ENCODE data around the gene SEPTIN10. TPM values are rescaled to one million over a fixed set of nuclear protein-coding genes. Genes with fewer than 3 reads are reported as not detected.
A peak's percentile ranks its signal among the peaks of the same experiment; 100 is the strongest.

The SEPTIN10 gene
- total RNA-seq, 1 donor from 2014 or later = 83.7 TPM

DNA sequence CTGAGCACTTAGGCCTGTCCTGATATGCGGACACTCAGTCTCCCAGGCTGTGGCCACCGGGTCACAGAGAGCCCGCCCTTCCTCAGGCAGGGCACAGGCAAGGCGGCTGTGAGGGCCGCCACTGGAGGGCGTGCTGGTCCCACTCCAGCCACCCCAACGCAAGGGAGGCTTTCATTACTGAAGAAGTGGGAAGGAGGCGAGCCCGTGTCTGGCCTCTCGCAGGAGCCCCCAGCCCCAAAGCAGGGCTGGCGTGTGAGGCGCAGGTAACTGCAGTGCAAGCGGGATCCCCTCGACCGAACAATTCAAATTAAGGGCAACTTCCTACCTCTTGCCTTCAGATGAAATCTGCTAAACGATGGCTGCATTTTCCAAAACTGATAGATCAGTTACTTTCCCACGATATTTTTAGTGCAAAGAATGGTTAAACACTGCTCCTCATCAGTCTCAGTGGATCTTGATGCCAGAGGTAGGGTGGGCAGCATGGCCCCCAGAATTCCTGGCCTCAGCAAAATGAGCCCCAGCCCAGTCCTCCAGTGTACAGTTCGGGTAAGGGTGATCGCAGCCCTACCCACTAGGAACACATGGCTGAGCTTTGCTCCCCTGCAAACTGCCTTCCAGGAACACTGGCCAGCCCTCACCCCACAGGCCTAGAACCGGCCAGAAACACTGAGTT lies 97.2 kb downstream of the SEPTIN10 start:
- Histone ChIP-seq H3K4me1 (no peaks in the 10 kb centered on the region), H3K36me3 (no peaks in the 10 kb centered on the region), H3K27ac (no peak overlapping the region), H3K4me3 (no peak overlapping the region), H3K9me3 (no peaks in the 10 kb centered on the region), H3K27me3 (no peaks in the 10 kb centered on the region)
- TF ChIP-seq, protein P1, sequence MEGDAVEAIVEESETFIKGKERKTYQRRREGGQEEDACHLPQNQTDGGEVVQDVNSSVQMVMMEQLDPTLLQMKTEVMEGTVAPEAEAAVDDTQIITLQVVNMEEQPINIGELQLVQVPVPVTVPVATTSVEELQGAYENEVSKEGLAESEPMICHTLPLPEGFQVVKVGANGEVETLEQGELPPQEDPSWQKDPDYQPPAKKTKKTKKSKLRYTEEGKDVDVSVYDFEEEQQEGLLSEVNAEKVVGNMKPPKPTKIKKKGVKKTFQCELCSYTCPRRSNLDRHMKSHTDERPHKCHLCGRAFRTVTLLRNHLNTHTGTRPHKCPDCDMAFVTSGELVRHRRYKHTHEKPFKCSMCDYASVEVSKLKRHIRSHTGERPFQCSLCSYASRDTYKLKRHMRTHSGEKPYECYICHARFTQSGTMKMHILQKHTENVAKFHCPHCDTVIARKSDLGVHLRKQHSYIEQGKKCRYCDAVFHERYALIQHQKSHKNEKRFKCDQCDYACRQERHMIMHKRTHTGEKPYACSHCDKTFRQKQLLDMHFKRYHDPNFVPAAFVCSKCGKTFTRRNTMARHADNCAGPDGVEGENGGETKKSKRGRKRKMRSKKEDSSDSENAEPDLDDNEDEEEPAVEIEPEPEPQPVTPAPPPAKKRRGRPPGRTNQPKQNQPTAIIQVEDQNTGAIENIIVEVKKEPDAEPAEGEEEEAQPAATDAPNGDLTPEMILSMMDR (IDR thresholded peaks at IDR 0.05) = peak; percentile 60
- intact Hi-C loops (cut with DNase I) = no loop called here
- peak; percentile 81 for ATAC-seq
- DNase-seq = peak; percentile 73

DNA sequence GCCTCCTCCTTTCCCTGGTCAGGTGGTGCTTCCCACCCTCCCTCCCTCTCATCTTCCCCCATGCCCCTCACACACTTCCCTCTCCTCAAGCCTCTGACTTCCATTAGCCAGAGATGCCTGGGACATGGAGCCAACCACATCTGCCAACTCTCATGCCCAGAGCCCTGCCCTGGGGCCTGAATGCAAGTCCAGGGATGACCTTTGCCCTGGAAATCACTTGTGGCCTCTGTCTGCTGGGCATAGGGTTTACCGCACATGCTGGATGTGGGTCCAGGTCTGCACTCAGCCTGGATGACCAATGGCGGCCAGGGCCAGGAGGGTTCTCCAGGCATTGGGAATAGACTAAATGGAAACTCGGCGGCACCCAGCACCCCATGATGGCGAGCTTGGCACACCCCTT lies 98.9 kb downstream of the SEPTIN10 start:
- DNase-seq = no peak
- peak overlapping the region; percentile 85 for H3K27ac ChIP-seq
- intact Hi-C loops (cut with DNase I) = loop anchor here (5.0 kb wide), 1 partner anchor 388 kb away; the partner anchor contains the start of gene SH3RF3

DNA sequence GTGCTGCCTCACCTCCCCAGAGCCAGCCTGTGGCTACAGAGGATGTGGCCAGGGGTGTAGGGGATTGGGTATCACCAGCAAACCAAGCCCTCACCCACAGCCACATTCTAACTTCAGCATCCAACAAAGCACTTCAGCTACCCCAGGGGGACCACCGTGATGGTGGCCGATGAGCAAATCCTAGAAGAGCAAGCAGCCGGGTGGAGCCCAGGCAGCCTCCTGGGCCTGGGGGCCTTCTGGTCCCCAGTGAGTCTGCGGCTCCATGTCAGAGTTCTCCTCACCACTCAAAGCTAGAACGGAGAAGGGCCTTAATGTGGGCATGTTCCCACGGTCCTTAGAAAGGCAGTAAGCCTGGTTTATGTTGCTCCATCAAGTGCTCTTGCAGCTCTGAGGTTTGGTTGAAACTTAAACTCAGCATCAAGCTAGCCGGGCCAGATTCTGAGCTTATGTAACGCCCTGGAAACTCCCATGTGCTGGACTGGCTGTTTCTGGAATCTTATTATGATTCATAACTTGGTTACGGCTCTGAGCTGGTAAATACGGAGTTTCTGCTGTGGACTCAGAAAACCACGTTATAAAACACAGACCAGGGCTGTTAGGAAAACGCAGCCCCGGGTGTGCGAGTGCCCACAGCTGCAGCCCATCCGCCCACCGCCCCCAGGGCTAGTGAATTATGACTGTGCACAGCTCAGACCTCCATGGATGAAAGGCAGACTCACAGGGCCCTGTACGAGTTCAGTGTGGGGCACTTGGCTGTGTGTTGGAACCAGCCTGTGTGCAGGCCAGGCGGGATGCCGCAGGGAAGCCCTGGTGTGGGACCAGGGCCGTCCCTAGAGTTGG lies 99.8 kb downstream of the SEPTIN10 start:
- ATAC-seq (peak; percentile 38), DNase-seq (no peak)
- intact Hi-C loops (cut with DNase I) = loop anchor here (5.0 kb wide), 1 partner anchor 387 kb away; the partner anchor contains the start of gene SH3RF3
- H3K4me3 ChIP-seq = no peak overlapping the region
- H3K36me3 ChIP-seq = no peaks in the 10 kb centered on the region
- no peaks in the 10 kb centered on the region for H3K9me3 ChIP-seq
- H3K4me1 ChIP-seq = no peaks in the 10 kb centered on the region
- peak overlapping the region; percentile 85 for H3K27ac ChIP-seq
- TF ChIP-seq, protein P1 (IDR thresholded peaks at IDR 0.05) = no peak
- no peaks in the 10 kb centered on the region for H3K27me3 ChIP-seq

More for the DNA sequence above, 98.9 kb downstream of the SEPTIN10 start:
- Histone ChIP-seq H3K9me3 (no peaks in the 10 kb centered on the region), H3K27me3 (no peaks in the 10 kb centered on the region), H3K36me3 (no peaks in the 10 kb centered on the region), H3K4me1 (no peaks in the 10 kb centered on the region), H3K4me3 (no peak overlapping the region)
- TF ChIP-seq, protein P1 (IDR thresholded peaks at IDR 0.05) = no peak
- no peak for ATAC-seq

DNA sequence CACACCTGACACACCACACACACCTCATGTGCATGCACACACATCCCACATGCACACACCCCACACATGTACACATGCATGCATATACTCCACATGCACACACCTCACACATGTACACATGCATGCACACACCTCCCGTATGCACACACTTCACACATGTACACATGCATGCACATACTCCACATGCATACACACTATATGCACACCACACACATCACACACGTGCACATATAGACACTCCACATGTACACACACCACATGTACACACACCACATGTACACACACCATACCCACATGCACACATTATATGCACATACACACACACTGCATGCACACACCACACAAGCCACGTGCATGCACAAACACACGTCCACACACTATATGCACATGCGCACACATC lies 100.5 kb downstream of the SEPTIN10 start:
- TF ChIP-seq, protein P1 (IDR thresholded peaks at IDR 0.05) = no peak
- no peaks in the 10 kb centered on the region for H3K27me3 ChIP-seq
- no peak overlapping the region for H3K4me3 ChIP-seq
- no peak overlapping the region for H3K27ac ChIP-seq
- H3K36me3 ChIP-seq = no peaks in the 10 kb centered on the region
- H3K9me3 ChIP-seq = no peaks in the 10 kb centered on the region
- no peak for ATAC-seq
- no peaks in the 10 kb centered on the region for H3K4me1 ChIP-seq
- intact Hi-C loops (cut with DNase I) = loop anchor here (5.0 kb wide), 1 partner anchor 386 kb away; the partner anchor contains the start of gene SH3RF3
- no peak for DNase-seq

DNA sequence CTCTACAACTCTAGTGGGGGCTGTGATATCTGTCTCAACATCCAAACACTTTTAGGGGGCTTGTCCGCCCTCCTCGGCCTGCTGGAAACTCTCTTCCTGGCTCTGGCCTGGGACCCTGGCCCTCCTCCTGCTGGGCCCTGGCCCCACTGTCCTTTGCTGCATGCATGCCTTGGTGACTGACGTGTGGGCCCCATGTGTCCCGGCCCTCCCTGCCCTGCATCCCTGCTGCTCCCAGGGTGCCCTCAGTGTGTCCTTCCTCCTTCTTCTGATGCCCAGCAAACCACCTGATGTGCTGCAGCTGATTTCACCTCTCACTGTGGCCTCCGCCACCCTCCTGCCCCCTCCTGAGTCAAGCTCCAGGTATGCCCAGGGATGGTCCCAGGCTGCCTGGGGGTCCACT lies 101.7 kb downstream of the SEPTIN10 start:
- no peak overlapping the region for H3K4me3 ChIP-seq
- intact Hi-C loops (cut with DNase I) = loop anchor here (5.0 kb wide), 1 partner anchor 385 kb away; the partner anchor contains the start of gene SH3RF3
- ATAC-seq = no peak
- no peaks in the 10 kb centered on the region for H3K36me3 ChIP-seq
- H3K4me1 ChIP-seq = no peaks in the 10 kb centered on the region
- TF ChIP-seq, protein P1 (IDR thresholded peaks at IDR 0.05) = no peak
- H3K9me3 ChIP-seq = no peaks in the 10 kb centered on the region
- no peaks in the 10 kb centered on the region for H3K27me3 ChIP-seq
- H3K27ac ChIP-seq = no peak overlapping the region
- no peak for DNase-seq
